Mesenchymal stem cell (in vitro differentiated cells and primary cell): ENCODE results near the gene JPH3.
A peak's percentile ranks its signal among the peaks of the same experiment; 100 is the strongest.

Experiments used
- DNase-seq: peaks from one replicate; pipeline ENCODE4 v3.0.0-alpha.2; 2013
- H2AFZ ChIP-seq: one replicate; pipeline ENCODE4 v1.6.1; 2013; ENCODE audit warnings: low read depth, mild to moderate bottlenecking, control low read depth, inconsistent platforms, low read length, moderate library complexity
- H2AK5ac ChIP-seq: 2 replicates; pipeline ENCODE4 v1.6.1; 2013; ENCODE audit warnings: low read length, moderate library complexity, mild to moderate bottlenecking, inconsistent platforms; ENCODE audit not compliant: severe bottlenecking
- H2BK120ac ChIP-seq: one replicate; pipeline ENCODE4 v1.6.1; 2013; ENCODE audit warnings: low read depth, mild to moderate bottlenecking, inconsistent platforms, low read length, moderate library complexity
- H2BK12ac ChIP-seq, 2 experiments: one replicate each; pipeline ENCODE4 v1.6.1; 2013; ENCODE audit warnings: inconsistent platforms in 2 of 2, low read length in 2 of 2, mild to moderate bottlenecking in 2 of 2, moderate library complexity in 2 of 2, control low read depth in 1 of 2
- H2BK15ac ChIP-seq: one replicate; pipeline ENCODE4 v1.6.1; 2013; ENCODE audit warnings: mild to moderate bottlenecking, low read depth, inconsistent platforms; ENCODE audit not compliant: poor library complexity, severe bottlenecking
- H2BK5ac ChIP-seq: 2 replicates; pipeline ENCODE4 v1.6.1; 2013; ENCODE audit warnings: low read depth, mild to moderate bottlenecking, low read length, control low read depth, inconsistent platforms; ENCODE audit not compliant: poor library complexity, severe bottlenecking
- H3K14ac ChIP-seq, 2 experiments: one replicate each; pipeline ENCODE4 v1.6.1; 2013; ENCODE audit warnings: inconsistent platforms in 2 of 2, low read length in 2 of 2, control low read depth in 1 of 2, mild to moderate bottlenecking in 1 of 2, moderate library complexity in 1 of 2
- H3K18ac ChIP-seq, 2 experiments: one replicate each; pipeline ENCODE4 v1.6.1; 2013; ENCODE audit warnings: inconsistent platforms in 2 of 2, low read length in 2 of 2, control low read depth in 1 of 2, low read depth in 1 of 2, mild to moderate bottlenecking in 1 of 2
- H3K23ac ChIP-seq, 2 experiments: one replicate each; pipeline ENCODE4 v1.6.1; 2013; ENCODE audit warnings: inconsistent platforms in 2 of 2, low read length in 2 of 2, mild to moderate bottlenecking in 2 of 2, moderate library complexity in 2 of 2, control low read depth in 1 of 2
- H3K27ac ChIP-seq: 2 replicates; pipeline ENCODE4 v1.5.1; 2013; ENCODE audit warnings: mild to moderate bottlenecking, moderate library complexity, low read length, control low read depth, inconsistent platforms; ENCODE audit not compliant: poor library complexity, severe bottlenecking
- H3K27me3 ChIP-seq, 2 experiments: 2 replicates each; pipeline versions ENCODE4 v1.6.1 to v1.7.0; 2013; ENCODE audit warnings: low read length in 2 of 2, mild to moderate bottlenecking in 2 of 2, moderate library complexity in 2 of 2, control low read depth in 1 of 2, inconsistent platforms in 1 of 2; ENCODE audit not compliant: control insufficient read depth in 1 of 2, insufficient read depth in 1 of 2
- H3K36me3 ChIP-seq, 2 experiments: 2 replicates each; pipeline versions ENCODE4 v1.6.1 to v1.7.0; 2013; ENCODE audit warnings: low read length in 2 of 2, control low read depth in 1 of 2, inconsistent platforms in 1 of 2, low read depth in 1 of 2, mild to moderate bottlenecking in 1 of 2; ENCODE audit not compliant: insufficient read depth in 2 of 2, control insufficient read depth in 1 of 2
- H3K4ac ChIP-seq, 2 experiments: one replicate each; pipeline ENCODE4 v1.6.1; 2013; ENCODE audit warnings: inconsistent platforms in 2 of 2, low read length in 2 of 2, mild to moderate bottlenecking in 2 of 2, moderate library complexity in 2 of 2, control low read depth in 1 of 2, low read depth in 1 of 2
- H3K4me1 ChIP-seq: 2 replicates; pipeline ENCODE4 v1.6.1; 2013; ENCODE audit warnings: low read depth, low read length, control low read depth; ENCODE audit not compliant: control insufficient read depth, insufficient read depth
- H3K4me2 ChIP-seq: 2 replicates; pipeline ENCODE4 v1.6.1; 2013; ENCODE audit warnings: low read length, mild to moderate bottlenecking, inconsistent platforms; ENCODE audit not compliant: poor library complexity, severe bottlenecking
- H3K4me3 ChIP-seq, 2 experiments: 2 replicates each; pipeline versions ENCODE4 v1.5.1 to v1.7.0; 2013; ENCODE audit warnings: low read length in 2 of 2, mild to moderate bottlenecking in 2 of 2, control low read depth in 1 of 2, low read depth in 1 of 2; ENCODE audit not compliant: insufficient read depth in 1 of 2
- H3K79me1 ChIP-seq: replicated peaks from 2 replicates; pipeline ENCODE4 v1.6.1; 2013; ENCODE audit warnings: mild to moderate bottlenecking, control low read depth, low read length, inconsistent platforms; ENCODE audit not compliant: poor library complexity, severe bottlenecking
- H3K9ac ChIP-seq: 2 replicates; pipeline ENCODE4 v1.7.0; 2013; ENCODE audit warnings: mild to moderate bottlenecking, low read length, moderate library complexity
- H3K9me3 ChIP-seq: 2 replicates; pipeline ENCODE4 v1.7.0; 2013; ENCODE audit warnings: mild to moderate bottlenecking, low read length; ENCODE audit not compliant: control insufficient read depth
- H4K8ac ChIP-seq: one replicate; pipeline ENCODE4 v1.6.1; 2013; ENCODE audit warnings: inconsistent platforms, mild to moderate bottlenecking, low read length, moderate library complexity
- H4K91ac ChIP-seq: one replicate; pipeline ENCODE4 v1.6.1; 2013; ENCODE audit warnings: mild to moderate bottlenecking, low read length, inconsistent platforms
- WGBS: methylation state at CpG from one replicate; pipeline ENCODE4 v1.1.7; 2013; ENCODE audit warnings: mixed read lengths; 5-methylcytosine and 5-hydroxymethylcytosine counted together

The JPH3 gene

GRCh38 chr16:87613961-87614360 lies 11.7 kb downstream of the JPH3 start:
- H3K18ac ChIP-seq, result no peak overlapping the region
- H3K23ac ChIP-seq, result no peak overlapping the region
- H2BK120ac ChIP-seq, result no peak overlapping the region
- H2AFZ ChIP-seq, result no peak overlapping the region
- H3K14ac ChIP-seq, result no peak overlapping the region
- no peak overlapping the region for H3K4ac ChIP-seq
- H3K27me3 ChIP-seq, result peaks cover 17 to 65% of the 10 kb centered on the region in 2 experiments
- H3K9me3 ChIP-seq, result no peaks in the 10 kb centered on the region
- no peak overlapping the region for H3K27ac ChIP-seq
- no peaks in the 10 kb centered on the region for H3K79me1 ChIP-seq
- WGBS, result 88% methylated on average over 10 of the region's 10 CpGs
- no peaks in the 10 kb centered on the region for H3K4me1 ChIP-seq
- H3K4me2 ChIP-seq, result no peak overlapping the region
- H2BK12ac ChIP-seq, result no peak overlapping the region
- DNase-seq, result no peak
- no peak overlapping the region for H2AK5ac ChIP-seq
- H4K91ac ChIP-seq, result no peak overlapping the region
- H3K36me3 ChIP-seq, result no peaks in the 10 kb centered on the region
- no peak overlapping the region for H2BK5ac ChIP-seq
- H4K8ac ChIP-seq, result no peak overlapping the region
- no peak overlapping the region for H2BK15ac ChIP-seq
- H3K4me3 ChIP-seq, result no peak overlapping the region
- no peak overlapping the region for H3K9ac ChIP-seq

GRCh38 chr16:87615621-87616041 lies 13.3 kb downstream of the JPH3 start:
- no peaks in the 10 kb centered on the region for H3K79me1 ChIP-seq
- no peak overlapping the region for H2AFZ ChIP-seq
- H3K27me3 ChIP-seq, result peaks cover 24 to 71% of the 10 kb centered on the region in 2 experiments
- H3K18ac ChIP-seq, result no peak overlapping the region
- H3K9me3 ChIP-seq, result no peaks in the 10 kb centered on the region
- peak overlapping the region; percentile 10 for H4K91ac ChIP-seq
- H2BK120ac ChIP-seq, result no peak overlapping the region
- WGBS, result 83% methylated on average over 19 of the region's 19 CpGs
- H3K27ac ChIP-seq, result no peak overlapping the region
- no peak overlapping the region for H3K4me2 ChIP-seq
- H2AK5ac ChIP-seq, result no peak overlapping the region
- no peak overlapping the region for H2BK5ac ChIP-seq
- no peak overlapping the region for H3K14ac ChIP-seq
- H2BK12ac ChIP-seq, result no peak overlapping the region
- DNase-seq, result no peak
- H2BK15ac ChIP-seq, result no peak overlapping the region
- no peak overlapping the region for H3K4me3 ChIP-seq
- peaks cover 2% of the 10 kb centered on the region for H3K4me1 ChIP-seq
- H3K9ac ChIP-seq, result no peak overlapping the region
- H3K4ac ChIP-seq, result no peak overlapping the region
- H4K8ac ChIP-seq, result no peak overlapping the region
- H3K36me3 ChIP-seq, result no peaks in the 10 kb centered on the region
- no peak overlapping the region for H3K23ac ChIP-seq

GRCh38 chr16:87616556-87616955 lies 14.2 kb downstream of the JPH3 start:
- no peak overlapping the region for H3K18ac ChIP-seq
- no peak for DNase-seq
- no peak overlapping the region for H3K4ac ChIP-seq
- peaks cover 21 to 70% of the 10 kb centered on the region in 2 experiments for H3K27me3 ChIP-seq
- peaks cover 2% of the 10 kb centered on the region for H3K4me1 ChIP-seq
- no peaks in the 10 kb centered on the region for H3K79me1 ChIP-seq
- no peak overlapping the region for H3K9ac ChIP-seq
- no peak overlapping the region for H2AK5ac ChIP-seq
- H3K4me2 ChIP-seq, result no peak overlapping the region
- H3K23ac ChIP-seq, result no peak overlapping the region
- H2BK5ac ChIP-seq, result no peak overlapping the region
- H3K27ac ChIP-seq, result no peak overlapping the region
- 84% methylated on average over 17 of the region's 17 CpGs for WGBS
- H3K9me3 ChIP-seq, result no peaks in the 10 kb centered on the region
- H3K14ac ChIP-seq, result no peak overlapping the region
- no peaks in the 10 kb centered on the region for H3K36me3 ChIP-seq
- H2BK120ac ChIP-seq, result no peak overlapping the region
- no peak overlapping the region for H4K91ac ChIP-seq
- no peak overlapping the region for H2BK15ac ChIP-seq
- no peak overlapping the region for H2BK12ac ChIP-seq
- H3K4me3 ChIP-seq, result no peak overlapping the region
- H2AFZ ChIP-seq, result no peak overlapping the region
- H4K8ac ChIP-seq, result no peak overlapping the region

GRCh38 chr16:87618216-87618615 lies 15.9 kb downstream of the JPH3 start:
- no peak overlapping the region for H3K18ac ChIP-seq
- 83% methylated on average over 12 of the region's 12 CpGs for WGBS
- no peak overlapping the region for H2BK120ac ChIP-seq
- no peak overlapping the region for H2BK15ac ChIP-seq
- no peak overlapping the region for H3K23ac ChIP-seq
- no peak overlapping the region for H2BK5ac ChIP-seq
- H3K79me1 ChIP-seq, result no peaks in the 10 kb centered on the region
- no peaks in the 10 kb centered on the region for H3K9me3 ChIP-seq
- H3K14ac ChIP-seq, result peak overlapping the region in 1 of 2 experiments; percentile 66
- no peak overlapping the region for H3K4ac ChIP-seq
- no peak overlapping the region for H3K4me3 ChIP-seq
- no peak overlapping the region for H2AFZ ChIP-seq
- no peak for DNase-seq
- no peak overlapping the region for H3K27ac ChIP-seq
- H2BK12ac ChIP-seq, result no peak overlapping the region
- no peak overlapping the region for H3K9ac ChIP-seq
- no peak overlapping the region for H4K8ac ChIP-seq
- H2AK5ac ChIP-seq, result no peak overlapping the region
- no peaks in the 10 kb centered on the region for H3K36me3 ChIP-seq
- peaks cover 7% of the 10 kb centered on the region for H3K4me1 ChIP-seq
- H3K27me3 ChIP-seq, result peaks cover 35 to 76% of the 10 kb centered on the region in 2 experiments
- H4K91ac ChIP-seq, result no peak overlapping the region
- no peak overlapping the region for H3K4me2 ChIP-seq
